Spleen (tissue), 7 donors: ENCODE results near the gene GSTT2B.

ENCODE experiments used
- POLR2A ChIP-seq, 3 donors: fragments of 450-650 bp; IDR thresholded peaks; one replicate each; pipeline ENCODE4 v1.5.1; 2017; ENCODE audit warnings: antibody characterized with exemption in 3 of 3, mild to moderate bottlenecking in 1 of 3
- POLR2AphosphoS5 ChIP-seq, 3 donors: sonication (generic); formaldehyde crosslinking; IDR thresholded peaks; one replicate each; pipeline ENCODE4 v1.5.1; 2017; ENCODE audit warnings: antibody characterized with exemption in 3 of 3
- TF ChIP-seq, protein P1 (sequence below), 11 experiments: fragments of 200-600 bp in 7 of 11; fragments of 450-650 bp in 4 of 11; sonication (generic) in 4 of 11; IDR thresholded peaks in 8 of 11; conservative IDR thresholded peaks in 3 of 11; 1 replicate in 7 of 11; 2 replicates in 4 of 11; pipeline versions ENCODE4 v1.4.0 to v1.8.0; 2016 to 2021; ENCODE audit warnings: antibody characterized with exemption in 11 of 11, inconsistent platforms in 4 of 11, mild to moderate bottlenecking in 1 of 11
- donor health status: DM: no; HTN: no; CAD: no; lungs with moderate emphysema.
- donor health status: DM: no; HTN: no; CAD: no.
- donor health status: DM: no; HTN: no; CAD: no.

DNA sequence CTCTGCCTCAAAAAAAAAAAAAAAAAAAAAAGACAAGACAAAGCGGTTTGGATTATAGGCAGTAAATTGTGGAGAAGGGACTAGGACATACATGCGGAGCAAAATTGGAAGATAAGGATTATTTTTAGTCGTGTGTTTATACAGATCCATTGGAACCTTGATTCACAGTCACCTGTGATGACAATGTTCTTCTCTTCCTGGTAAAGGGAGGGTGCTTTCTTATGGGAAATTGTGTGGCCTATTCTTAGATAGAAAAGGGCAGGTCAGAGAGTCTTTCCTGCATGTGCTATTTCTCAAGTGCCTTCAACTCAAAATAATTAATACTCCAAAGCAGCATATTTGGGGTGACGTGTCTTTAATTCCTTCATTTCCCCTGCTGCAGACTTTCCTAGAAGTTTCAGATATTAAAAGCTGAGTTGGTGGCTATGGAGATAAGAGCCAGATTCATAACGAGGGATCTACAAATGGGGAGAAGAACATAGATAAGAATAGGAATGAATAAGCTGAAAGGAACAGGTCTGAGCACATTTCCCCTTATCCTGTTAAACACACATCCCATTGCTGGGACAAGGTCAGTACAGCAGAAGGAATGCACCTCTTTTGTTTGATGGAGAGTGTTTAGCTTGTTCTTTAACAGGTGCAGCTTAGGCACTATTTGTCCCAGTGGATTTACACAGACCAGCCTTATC lies 22.5 kb downstream of the GSTT2B start:
- TF ChIP-seq, protein P1, sequence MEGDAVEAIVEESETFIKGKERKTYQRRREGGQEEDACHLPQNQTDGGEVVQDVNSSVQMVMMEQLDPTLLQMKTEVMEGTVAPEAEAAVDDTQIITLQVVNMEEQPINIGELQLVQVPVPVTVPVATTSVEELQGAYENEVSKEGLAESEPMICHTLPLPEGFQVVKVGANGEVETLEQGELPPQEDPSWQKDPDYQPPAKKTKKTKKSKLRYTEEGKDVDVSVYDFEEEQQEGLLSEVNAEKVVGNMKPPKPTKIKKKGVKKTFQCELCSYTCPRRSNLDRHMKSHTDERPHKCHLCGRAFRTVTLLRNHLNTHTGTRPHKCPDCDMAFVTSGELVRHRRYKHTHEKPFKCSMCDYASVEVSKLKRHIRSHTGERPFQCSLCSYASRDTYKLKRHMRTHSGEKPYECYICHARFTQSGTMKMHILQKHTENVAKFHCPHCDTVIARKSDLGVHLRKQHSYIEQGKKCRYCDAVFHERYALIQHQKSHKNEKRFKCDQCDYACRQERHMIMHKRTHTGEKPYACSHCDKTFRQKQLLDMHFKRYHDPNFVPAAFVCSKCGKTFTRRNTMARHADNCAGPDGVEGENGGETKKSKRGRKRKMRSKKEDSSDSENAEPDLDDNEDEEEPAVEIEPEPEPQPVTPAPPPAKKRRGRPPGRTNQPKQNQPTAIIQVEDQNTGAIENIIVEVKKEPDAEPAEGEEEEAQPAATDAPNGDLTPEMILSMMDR (IDR thresholded peaks at IDR 0.05 in 8 of 11, conservative IDR thresholded peaks at IDR 0.05 in 3 of 11), result no peak
- TF ChIP-seq POLR2A (IDR thresholded peaks at IDR 0.05), result no peak
- no peak for TF ChIP-seq POLR2AphosphoS5 (IDR thresholded peaks at IDR 0.05)
